SKM-1 (cell line): ENCODE data around the gene MAN1B1.
"Not testable (repeated sequence)": the region's sequence is repeated elsewhere in the genome, so short reads cannot be mapped to it uniquely, and the experiment has no call there.

Experiments used
- DNase-seq: peaks from one replicate; lab custom pipeline; 2025; ENCODE audit not compliant: unreplicated experiment; lab: John Stamatoyannopoulos, UW

Gene MAN1B1

GRCh38 chr9:137052998-137053943, 33.5 kb upstream of the MAN1B1 start:
- DNase-seq, result no peak

GRCh38 chr9:137053944-137054931, 32.5 kb upstream of the MAN1B1 start, which contains the start of gene ENTPD2:
Gene ENTPD2, minus strand, starts transcription at chr9:137054061. Its CDS starts 64 bp downstream, at chr9:137053997.
- DNase-seq, result no peak

- no peak for DNase-seq
These were observed 31.8 kb upstream of the MAN1B1 start for GRCh38 chr9:137054932-137055384.

- DNase-seq, result no peak
These were observed 31.1 kb upstream of the MAN1B1 start for GRCh38 chr9:137055385-137056364.

- DNase-seq, result no peak
These were observed 29.9 kb upstream of the MAN1B1 start for GRCh38 chr9:137056739-137057415.

GRCh38 chr9:137057545-137057944, 29.2 kb upstream of the MAN1B1 start:
- no peak for DNase-seq

GRCh38 chr9:137058521-137059234, 28.1 kb upstream of the MAN1B1 start:
- DNase-seq, result no peak

- DNase-seq, result no peak
These were observed 24.4 kb upstream of the MAN1B1 start for GRCh38 chr9:137062384-137062783.

- not testable (repeated sequence) for DNase-seq
These were observed 24.0 kb upstream of the MAN1B1 start for GRCh38 chr9:137062798-137063197.

GRCh38 chr9:137063311-137064026, 23.3 kb upstream of the MAN1B1 start:
- DNase-seq, result no peak

- DNase-seq, result peak; percentile 17
These were observed 22.5 kb upstream of the MAN1B1 start for GRCh38 chr9:137064027-137064879.

GRCh38 chr9:137064880-137065164, 22.0 kb upstream of the MAN1B1 start:
- no peak for DNase-seq

- no peak for DNase-seq
These were observed 21.3 kb upstream of the MAN1B1 start for GRCh38 chr9:137065336-137065967.

- no peak for DNase-seq
These were observed 20.5 kb upstream of the MAN1B1 start for GRCh38 chr9:137066096-137066861.

- DNase-seq, result peak; percentile 51
These were observed 18.8 kb upstream of the MAN1B1 start for GRCh38 chr9:137067860-137068538.
